H1 (cell line): ENCODE data around the gene FHL1. TPM values are rescaled to one million over a fixed set of nuclear protein-coding genes. Genes with fewer than 3 reads are reported as not detected.
"Not testable (repeated sequence)": the region's sequence is repeated elsewhere in the genome, so short reads cannot be mapped to it uniquely, and the experiment has no call there.

Source experiments
- CTCF ChIA-PET: fragments of 300-600 bp; sonication (Branson Sonifier 250); formaldehyde crosslinking; loops from one replicate; lab custom pipeline; 2021; ENCODE audit not compliant: partially characterized antibody; lab: Charles Lee
- POLR2A ChIA-PET: fragments of 300-600 bp; sonication (Branson Sonifier 250); formaldehyde crosslinking; loops from one replicate; lab custom pipeline; 2021; ENCODE audit warnings: inconsistent platforms; ENCODE audit not compliant: partially characterized antibody; lab: Charles Lee
- DNase-seq, 2 experiments: peaks; one replicate each; pipeline versions ENCODE4 v3.0.0 to v3.0.0-alpha.2; 2010 to 2022; ENCODE audit warnings: low spot score in 2 of 2, low read depth in 1 of 2, mixed read lengths in 1 of 2
- FAIRE-seq: peaks from 2 replicates; lab custom pipeline; 2011; peaks lifted over from hg19 to GRCh38; lab: Jason Lieb, UNC
- H2AFZ ChIP-seq: 2 replicates; pipeline ENCODE4 v1.8.1; 2012; ENCODE audit warnings: low read length, inconsistent platforms
- H2AK5ac ChIP-seq: 2 replicates; pipeline ENCODE4 v1.6.1; 2013; ENCODE audit warnings: low read depth, low read length
- H2BK120ac ChIP-seq: replicated peaks from 2 replicates; pipeline ENCODE3; 2013; ENCODE audit warnings: low read depth, low read length, inconsistent platforms
- H2BK12ac ChIP-seq: 2 replicates; pipeline ENCODE4 v1.6.1; 2013; ENCODE audit warnings: low read depth, low read length
- H2BK15ac ChIP-seq: 2 replicates; pipeline ENCODE4 v1.6.1; 2013; ENCODE audit warnings: low read length
- H2BK20ac ChIP-seq: 2 replicates; pipeline ENCODE4 v1.6.1; 2013; ENCODE audit warnings: low read length
- H2BK5ac ChIP-seq: 2 replicates; pipeline ENCODE4 v1.6.1; 2013; ENCODE audit warnings: low read depth, low read length
- H3K14ac ChIP-seq: 2 replicates; pipeline ENCODE4 v1.6.1; 2013; ENCODE audit warnings: inconsistent platforms; ENCODE audit not compliant: insufficient read length
- H3K18ac ChIP-seq: 2 replicates; pipeline ENCODE4 v1.6.1; 2013; ENCODE audit warnings: low read length; ENCODE audit errors: extremely low read depth
- H3K23ac ChIP-seq: 2 replicates; pipeline ENCODE4 v1.6.1; 2013; ENCODE audit warnings: inconsistent platforms; ENCODE audit not compliant: insufficient read length
- H3K23me2 ChIP-seq: 2 replicates; pipeline ENCODE4 v1.6.1; 2013; ENCODE audit warnings: low read depth, low read length
- H3K27ac ChIP-seq: 2 replicates; pipeline ENCODE4 v1.6.1; 2011; ENCODE audit warnings: low read depth, low read length, inconsistent platforms
- H3K27me3 ChIP-seq, 4 experiments: replicated peaks in 1 of 4; 1 replicate in 1 of 4; 2 replicates in 3 of 4; pipeline versions ENCODE4 v1.6.1 to v1.8.1; 2011 to 2013; ENCODE audit warnings: low read length in 3 of 4, mild to moderate bottlenecking in 3 of 4, inconsistent platforms in 2 of 4, mixed read lengths in 2 of 4, moderate library complexity in 1 of 4; ENCODE audit not compliant: control insufficient read depth in 3 of 4, insufficient read depth in 3 of 4; ENCODE audit errors: extremely low read depth in 1 of 4
- H3K36me3 ChIP-seq, 4 experiments: 2 replicates each; pipeline versions ENCODE4 v1.6.1 to v1.8.1; 2011 to 2013; ENCODE audit warnings: mild to moderate bottlenecking in 4 of 4, low read length in 3 of 4, moderate library complexity in 2 of 4, control low read depth in 1 of 4, inconsistent platforms in 1 of 4; ENCODE audit not compliant: insufficient read depth in 4 of 4, control insufficient read depth in 2 of 4
- H3K4ac ChIP-seq: replicated peaks from 2 replicates; pipeline ENCODE3; 2013; ENCODE audit warnings: low read length, low read depth, mixed read lengths, inconsistent platforms; ENCODE audit not compliant: insufficient read length
- H3K4me1 ChIP-seq, 4 experiments: replicated peaks in 1 of 4; 1 replicate in 1 of 4; 2 replicates in 3 of 4; pipeline versions ENCODE4 v1.6.1 to v1.8.1; 2011 to 2013; ENCODE audit warnings: low read length in 3 of 4, inconsistent platforms in 2 of 4, mixed read lengths in 1 of 4; ENCODE audit not compliant: insufficient read depth in 4 of 4, control insufficient read depth in 3 of 4
- H3K4me2 ChIP-seq, 2 experiments: 2 replicates each; pipeline versions ENCODE4 v1.6.1 to v1.8.1; 2011 to 2013; ENCODE audit warnings: low read depth in 2 of 2, low read length in 2 of 2, control low read depth in 1 of 2, inconsistent platforms in 1 of 2, mild to moderate bottlenecking in 1 of 2; ENCODE audit not compliant: insufficient read depth in 1 of 2
- H3K4me3 ChIP-seq, 4 experiments: fragments of 200-600, 300-600 bp in 1 of 4; sonication (generic), shearing (Covaris generic), sonication (Bioruptor Twin) in 1 of 4; 2 replicates each; pipeline versions ENCODE4 v1.5.1 to v1.8.1; 2011 to 2016; ENCODE audit warnings: low read length in 4 of 4, low read depth in 3 of 4, control low read depth in 2 of 4, inconsistent platforms in 2 of 4, mild to moderate bottlenecking in 2 of 4, mixed read lengths in 1 of 4, moderate library complexity in 1 of 4; ENCODE audit not compliant: insufficient read depth in 2 of 4; ENCODE audit errors: extremely low read depth in 1 of 4
- H3K56ac ChIP-seq: replicated peaks from 2 replicates; pipeline ENCODE3; 2013; ENCODE audit warnings: low read depth, mild to moderate bottlenecking, mixed read lengths, low read length, inconsistent platforms; ENCODE audit not compliant: insufficient read length
- H3K79me1 ChIP-seq: 2 replicates; pipeline ENCODE4 v1.6.1; 2013; ENCODE audit warnings: low read depth, low read length, control low read depth
- H3K79me2 ChIP-seq, 2 experiments: 2 replicates each; pipeline versions ENCODE4 v1.6.1 to v1.8.1; 2012 to 2013; ENCODE audit warnings: low read length in 2 of 2, mild to moderate bottlenecking in 2 of 2, inconsistent platforms in 1 of 2; ENCODE audit not compliant: insufficient read depth in 2 of 2, control insufficient read depth in 1 of 2
- H3K9ac ChIP-seq, 4 experiments: replicated peaks in 1 of 4; 1 replicate in 1 of 4; 2 replicates in 3 of 4; pipeline versions ENCODE4 v1.6.1 to v1.8.1; 2011 to 2013; ENCODE audit warnings: low read depth in 3 of 4, low read length in 3 of 4, control low read depth in 2 of 4, mild to moderate bottlenecking in 2 of 4, moderate library complexity in 2 of 4, inconsistent platforms in 1 of 4; ENCODE audit errors: extremely low read depth in 1 of 4
- H3K9me3 ChIP-seq, 2 experiments: 2 replicates each; pipeline versions ENCODE4 v1.6.1 to v1.8.1; 2012 to 2013; ENCODE audit warnings: mild to moderate bottlenecking in 2 of 2, moderate library complexity in 2 of 2, control low read depth in 1 of 2, inconsistent platforms in 1 of 2, low read depth in 1 of 2, low read length in 1 of 2, mixed read lengths in 1 of 2; ENCODE audit not compliant: insufficient read depth in 2 of 2
- H4K20me1 ChIP-seq, 2 experiments: replicated peaks in 1 of 2; 2 replicates each; pipeline versions ENCODE3 to v1.8.1; 2011 to 2013; ENCODE audit warnings: inconsistent platforms in 2 of 2, low read length in 2 of 2, mild to moderate bottlenecking in 1 of 2; ENCODE audit not compliant: insufficient read depth in 2 of 2, control insufficient read depth in 1 of 2
- H4K5ac ChIP-seq: 2 replicates; pipeline ENCODE4 v1.6.1; 2013; ENCODE audit warnings: low read length, low read depth, mixed read lengths, inconsistent platforms; ENCODE audit not compliant: insufficient read length
- H4K8ac ChIP-seq: 2 replicates; pipeline ENCODE4 v1.8.0; 2013; ENCODE audit warnings: mild to moderate bottlenecking, moderate library complexity, low read length, inconsistent platforms; ENCODE audit not compliant: insufficient read depth; ENCODE audit errors: extremely low read depth
- H4K91ac ChIP-seq: replicated peaks from 2 replicates; pipeline ENCODE3; 2013; ENCODE audit warnings: low read length, mixed read lengths, inconsistent platforms; ENCODE audit not compliant: insufficient read length
- CBX5 ChIP-seq: fragments of 300-800, 300-1000 bp; sonication (generic); IDR thresholded peaks from 2 replicates; pipeline ENCODE4 v1.7.1; 2016; ENCODE audit warnings: antibody characterized with exemption, low read length, low read depth
- KDM4A ChIP-seq: IDR thresholded peaks from one replicate; pipeline ENCODE4 v1.7.1; 2012; ENCODE audit warnings: low read depth, mild to moderate bottlenecking, moderate library complexity, low read length, inconsistent platforms; ENCODE audit not compliant: severe bottlenecking
- RFX5 ChIP-seq: IDR thresholded peaks from 2 replicates; pipeline ENCODE4 v1.6.1; 2011; ENCODE audit warnings: low read depth, low read length, improper control_type of control experiment, borderline replicate concordance
- TCF12 ChIP-seq: IDR thresholded peaks from 2 replicates; pipeline ENCODE4 v1.6.1; 2011; ENCODE audit warnings: low read depth, mild to moderate bottlenecking, low read length
- WGBS, 2 experiments: shearing (Covaris generic) in 1 of 2; methylation state at CpG; one replicate each; pipeline versions ENCODE4 v1.1.6 to v1.1.7; 2013 to 2015; ENCODE audit warnings: low lambda C conversion rate in 2 of 2, mixed read lengths in 2 of 2, inconsistent platforms in 1 of 2, low coverage in 1 of 2, missing lambda C conversion rate in 1 of 2; ENCODE audit not compliant: insufficient replicate concordance in 2 of 2, insufficient coverage in 1 of 2, insufficient read length in 1 of 2; ENCODE audit errors: extremely low coverage in 1 of 2, missing lambda C conversion rate in 1 of 2; 5-methylcytosine and 5-hydroxymethylcytosine counted together
- polyA plus RNA-seq, 7 experiments: library from polyadenylated mRNA; depleted of rRNA in 3 of 7; stranded (reverse) in 5 of 7; unstranded in 2 of 7; fragments of >200 nt in 5 of 7; fragments of 200-250 nt in 2 of 7; gene quantifications; 1 replicate in 5 of 7; 2 replicates in 1 of 7; 4 replicates in 1 of 7; pipeline versions ENCODE4 v1.2.1 to v1.2.3, GENCODE V29; 2011 to 2013; ENCODE audit warnings: missing spikeins in 2 of 7, mixed read lengths in 2 of 7
- total RNA-seq: library from RNA; stranded (reverse); fragmentation: NEBNext Ultra II Directional; extraction: Animal tissue kit (Norgen Biotek cat#: 25700); gene quantifications from 2 replicates; pipeline ENCODE4 v1.2.1, GENCODE V29; 2021

Gene FHL1
- total and polyA plus RNA-seq, 2 of the 8 experiments (the other 6 are each of a cell fraction or from before 2014, with no cell fraction given), result 45.0 to 56.5 TPM

DNA sequence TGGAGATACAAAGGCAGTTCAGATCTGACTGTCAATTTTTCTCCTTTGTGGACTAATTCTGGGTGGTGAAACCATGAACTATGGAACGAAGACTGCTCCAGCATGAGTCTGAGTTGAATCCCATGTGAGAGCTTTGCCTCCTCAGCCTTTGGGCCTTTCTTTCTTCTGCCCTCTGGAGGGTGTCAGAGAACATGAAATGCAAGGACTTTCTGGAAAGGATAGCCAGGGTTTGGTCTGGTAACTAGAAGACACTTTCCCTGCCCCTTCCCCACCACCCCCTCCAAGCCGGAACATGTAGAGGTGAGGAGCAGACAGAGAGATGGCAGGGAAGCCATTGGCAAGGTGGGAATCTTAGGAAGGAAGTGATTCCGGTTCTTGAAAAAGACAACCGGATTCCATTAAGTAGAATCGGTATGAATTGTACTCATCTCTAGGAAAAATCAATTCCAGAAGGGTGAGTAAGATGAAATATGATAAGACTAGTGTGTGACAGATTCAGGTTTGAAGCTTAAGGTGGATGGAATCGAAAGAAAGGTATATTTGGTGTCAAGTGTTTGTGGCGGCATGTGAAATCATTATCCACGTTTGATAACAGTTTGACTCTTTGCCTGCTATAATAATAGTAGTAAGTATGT lies 19.0 kb downstream of the FHL1 start (continued):
- TF ChIP-seq CBX5 (no peak), TCF12 (no peak), KDM4A (no peak), RFX5 (no peak)

DNA sequence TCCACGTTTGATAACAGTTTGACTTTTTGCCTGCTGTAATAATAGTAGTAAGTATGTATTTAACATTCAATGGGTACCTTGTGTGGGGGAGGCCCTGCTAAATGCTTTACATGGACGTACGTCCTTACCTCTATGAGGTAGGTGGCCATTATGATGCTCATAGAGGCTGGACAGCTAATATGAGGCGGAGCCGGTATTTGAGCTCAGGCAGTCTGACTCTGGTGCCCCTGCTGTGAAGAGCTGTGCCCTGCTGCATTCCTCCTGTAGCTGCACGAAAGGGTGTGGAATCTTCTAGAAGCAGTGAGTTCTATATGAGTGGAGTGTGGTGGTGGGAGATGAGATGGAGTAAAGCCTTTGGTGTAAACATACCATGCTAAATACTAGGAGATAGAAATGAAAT lies 20.7 kb downstream of the FHL1 start:
- CTCF ChIA-PET, result interaction anchor here (0.9 kb wide), 1 partner anchor 41 kb away, joined by 3 read pairs; no protein-coding TSS in a partner anchor
- H3K18ac ChIP-seq, H4K8ac ChIP-seq, H3K23ac ChIP-seq, H4K91ac ChIP-seq, H3K36me3 ChIP-seq, H3K79me1 ChIP-seq, H3K4me3 ChIP-seq, H3K27ac ChIP-seq, H2BK12ac ChIP-seq, H3K9ac ChIP-seq, H3K14ac ChIP-seq, DNase-seq, H3K4me1 ChIP-seq, H3K27me3 ChIP-seq, H3K4ac ChIP-seq, H2AFZ ChIP-seq, FAIRE-seq, H4K20me1 ChIP-seq, H3K4me2 ChIP-seq, POLR2A ChIA-PET, H2BK120ac ChIP-seq, H2AK5ac ChIP-seq, H2BK5ac ChIP-seq, H3K23me2 ChIP-seq, H3K56ac ChIP-seq, H3K9me3 ChIP-seq, H4K5ac ChIP-seq, H2BK20ac ChIP-seq, H2BK15ac ChIP-seq: not testable (repeated sequence)
- 81% methylated on average over 6 of the region's 6 CpGs; no CpG with 5 or more reads in 1 of the 2 experiments for WGBS, 2 experiments
- H3K79me2 ChIP-seq, result peaks cover 0 to 13% of the 10 kb centered on the region in 2 experiments; a peak in 2 of 4 replicates
